KMS-11 (cell line): Measurements from ENCODE around the gene IPPK.

Source experiments
- H2AFZ ChIP-seq: fragments of 200-600 bp; sonication (generic); 2 replicates; pipeline ENCODE4 v1.6.1; 2016; ENCODE audit warnings: antibody characterized with exemption, mixed run types, low read depth
- H3K27ac ChIP-seq: fragments of 200-600 bp; sonication (generic); 2 replicates; pipeline ENCODE4 v1.6.1; 2016; ENCODE audit warnings: mild to moderate bottlenecking, mixed run types
- H3K27me3 ChIP-seq: fragments of 200-600 bp; sonication (generic); 2 replicates; pipeline ENCODE4 v1.6.1; 2017; ENCODE audit warnings: mild to moderate bottlenecking, low read depth, mixed run types, moderate library complexity; ENCODE audit not compliant: insufficient read depth
- H3K36me3 ChIP-seq: fragments of 200-600 bp; sonication (generic); 2 replicates; pipeline ENCODE4 v1.6.1; 2017; ENCODE audit warnings: mild to moderate bottlenecking, mixed run types; ENCODE audit not compliant: insufficient read depth
- H3K4me1 ChIP-seq: fragments of 200-600 bp; sonication (generic); 2 replicates; pipeline ENCODE4 v1.6.1; 2016; ENCODE audit warnings: mild to moderate bottlenecking, low read depth, mixed run types; ENCODE audit not compliant: poor library complexity, severe bottlenecking
- H3K4me2 ChIP-seq: fragments of 200-600 bp; sonication (generic); 2 replicates; pipeline ENCODE4 v1.7.0; 2016; ENCODE audit warnings: mild to moderate bottlenecking, mixed run types
- H3K4me3 ChIP-seq: fragments of 200-600 bp; sonication (generic); IDR thresholded peaks from 2 replicates; pipeline ENCODE4 v1.6.1; 2017; ENCODE audit warnings: low read depth, low read length, mixed read lengths; ENCODE audit not compliant: insufficient read depth
- H3K79me2 ChIP-seq: fragments of 200-600 bp; sonication (generic); 2 replicates; pipeline ENCODE4 v1.6.1; 2016; ENCODE audit warnings: low read depth, mixed run types; ENCODE audit not compliant: insufficient read depth
- H3K9ac ChIP-seq: fragments of 200-600 bp; sonication (generic); 2 replicates; pipeline ENCODE4 v1.6.1; 2016; ENCODE audit warnings: mild to moderate bottlenecking, mixed run types
- H4K20me1 ChIP-seq: fragments of 200-600 bp; sonication (generic); 2 replicates; pipeline ENCODE4 v1.6.1; 2016; ENCODE audit warnings: mild to moderate bottlenecking, mixed run types; ENCODE audit not compliant: insufficient read depth
- CTCF ChIP-seq: fragments of 200-600 bp; sonication (generic); conservative IDR thresholded peaks from 2 replicates; pipeline ENCODE4 v1.6.1; 2017; ENCODE audit warnings: low read depth, mild to moderate bottlenecking, antibody characterized with exemption, low read length, moderate library complexity, mixed read lengths

IPPK gene

GRCh38 chr9:92656537-92656925 is 13.4 kb downstream of the IPPK start:
- no peaks in the 10 kb centered on the region for H3K27me3 ChIP-seq
- H4K20me1 ChIP-seq = no peaks in the 10 kb centered on the region
- no peak overlapping the region for H3K4me3 ChIP-seq
- H3K27ac ChIP-seq = no peak overlapping the region
- H3K36me3 ChIP-seq = 0 out of 2 replicates have a peak, but pooled peaks cover 7% of the 10 kb centered on the region
- no peak overlapping the region for H3K9ac ChIP-seq
- H3K4me1 ChIP-seq = no peaks in the 10 kb centered on the region
- no peak overlapping the region for H2AFZ ChIP-seq
- TF ChIP-seq CTCF = no peak
- no peak overlapping the region for H3K4me2 ChIP-seq
- H3K79me2 ChIP-seq = peaks cover 26% of the 10 kb centered on the region; the same call in 1 of the 2 replicates

GRCh38 chr9:92655896-92656536 is 13.9 kb downstream of the IPPK start:
- H3K36me3 ChIP-seq = 0 out of 2 replicates have a peak, but pooled peaks cover 7% of the 10 kb centered on the region
- no peaks in the 10 kb centered on the region for H3K27me3 ChIP-seq
- no peak for TF ChIP-seq CTCF
- no peaks in the 10 kb centered on the region for H3K4me1 ChIP-seq
- no peak overlapping the region for H3K4me3 ChIP-seq
- peaks cover 21% of the 10 kb centered on the region; the same call in 1 of the 2 replicates for H3K79me2 ChIP-seq
- no peaks in the 10 kb centered on the region for H4K20me1 ChIP-seq
- H2AFZ ChIP-seq = no peak overlapping the region
- H3K4me2 ChIP-seq = no peak overlapping the region
- no peak overlapping the region for H3K9ac ChIP-seq
- no peak overlapping the region for H3K27ac ChIP-seq

GRCh38 chr9:92655366-92655765 is 14.6 kb downstream of the IPPK start:
- no peak overlapping the region for H3K9ac ChIP-seq
- no peaks in the 10 kb centered on the region for H4K20me1 ChIP-seq
- H3K27me3 ChIP-seq = no peaks in the 10 kb centered on the region
- peaks cover 17% of the 10 kb centered on the region; the same call in 1 of the 2 replicates for H3K79me2 ChIP-seq
- H2AFZ ChIP-seq = no peak overlapping the region
- no peak for TF ChIP-seq CTCF
- no peaks in the 10 kb centered on the region for H3K4me1 ChIP-seq
- H3K27ac ChIP-seq = no peak overlapping the region
- H3K4me3 ChIP-seq = no peak overlapping the region
- no peak overlapping the region for H3K4me2 ChIP-seq
- H3K36me3 ChIP-seq = 0 out of 2 replicates have a peak, but pooled peaks cover 7% of the 10 kb centered on the region

- 0 out of 2 replicates have a peak, but pooled peaks cover 7% of the 10 kb centered on the region for H3K36me3 ChIP-seq
- H3K79me2 ChIP-seq = peaks cover 13% of the 10 kb centered on the region; the same call in 1 of the 2 replicates
- no peak for TF ChIP-seq CTCF
- H4K20me1 ChIP-seq = no peaks in the 10 kb centered on the region
- H3K4me2 ChIP-seq = no peak overlapping the region
- H3K9ac ChIP-seq = no peak overlapping the region
- H2AFZ ChIP-seq = no peak overlapping the region
- H3K4me1 ChIP-seq = no peaks in the 10 kb centered on the region
- H3K27me3 ChIP-seq = no peaks in the 10 kb centered on the region
- H3K4me3 ChIP-seq = no peak overlapping the region
- no peak overlapping the region for H3K27ac ChIP-seq
Observed at GRCh38 chr9:92654481-92655301, 15.2 kb downstream of the IPPK start.
